Measurements from ENCODE around the gene UPK1B. TPM values are rescaled to one million over a fixed set of nuclear protein-coding genes. Genes with fewer than 3 reads are reported as not detected.

UPK1B gene
- total and polyA plus RNA-seq, 8 donors, result 0.18 to 0.99 (median 0.49) TPM; not detected in 1

- Histone ChIP-seq H3K36me3 (peaks cover 0 to 87% of the 10 kb centered on the region in 2 donors), H3K27ac (no peak overlapping the region), H3K9me3 (no peaks in the 10 kb centered on the region), H3K27me3 (no peaks in the 10 kb centered on the region), H3K4me1 (no peaks in the 10 kb centered on the region), H3K4me3 (no peak overlapping the region)
- no peak for ATAC-seq
- DNase-seq, result no peak
- intact Hi-C loops (cut with DNase I), result no loop called here
- no peak for TF ChIP-seq CTCF (IDR thresholded peaks at IDR 0.05)
These were observed 48.5 kb downstream of the UPK1B start for GRCh38 chr3:119221779-119222320.

- TF ChIP-seq CTCF (IDR thresholded peaks at IDR 0.05), result no peak
- no peaks in the 10 kb centered on the region for H3K27me3 ChIP-seq
- peak in 2 of 4 donors; percentile 42 to 70 for DNase-seq
- intact Hi-C loops (cut with DNase I), result no loop called here
- H3K9me3 ChIP-seq, result no peaks in the 10 kb centered on the region
- no peak for ATAC-seq
- H3K4me3 ChIP-seq, result no peak overlapping the region
- no peak overlapping the region for H3K27ac ChIP-seq
- peaks cover 0 to 85% of the 10 kb centered on the region in 2 donors for H3K36me3 ChIP-seq
- H3K4me1 ChIP-seq, result no peaks in the 10 kb centered on the region
These were observed 49.0 kb downstream of the UPK1B start for GRCh38 chr3:119222391-119222790.

GRCh38 chr3:119223511-119223910 is 50.1 kb downstream of the UPK1B start:
- H3K27me3 ChIP-seq, result no peaks in the 10 kb centered on the region
- intact Hi-C loops (cut with DNase I), result no loop called here

GRCh38 chr3:119225121-119225520 is 51.7 kb downstream of the UPK1B start:
- no peak for TF ChIP-seq CTCF (IDR thresholded peaks at IDR 0.05)
- peaks cover 0 to 88% of the 10 kb centered on the region in 2 donors for H3K36me3 ChIP-seq

More at GRCh38 chr3:119223511-119223910, 50.1 kb downstream of the UPK1B start:
- Histone ChIP-seq H3K27ac (no peak overlapping the region), H3K36me3 (peaks cover 0 to 85% of the 10 kb centered on the region in 2 donors), H3K9me3 (no peaks in the 10 kb centered on the region), H3K4me1 (no peaks in the 10 kb centered on the region), H3K4me3 (no peak overlapping the region)
- DNase-seq, result no peak
- TF ChIP-seq CTCF (IDR thresholded peaks at IDR 0.05), result no peak
- no peak for ATAC-seq

GRCh38 chr3:119227070-119227850 is 53.9 kb downstream of the UPK1B start:
- intact Hi-C loops (cut with DNase I), result no loop called here
- Histone ChIP-seq H3K36me3 (peaks cover 0 to 81% of the 10 kb centered on the region in 2 donors), H3K27me3 (no peaks in the 10 kb centered on the region), H3K4me3 (no peak overlapping the region), H3K9me3 (no peaks in the 10 kb centered on the region), H3K4me1 (no peaks in the 10 kb centered on the region), H3K27ac (no peak overlapping the region)
- no peak for TF ChIP-seq CTCF (IDR thresholded peaks at IDR 0.05)
- DNase-seq (no peak), ATAC-seq (no peak)

More at GRCh38 chr3:119225121-119225520, 51.7 kb downstream of the UPK1B start:
- ATAC-seq (no peak), DNase-seq (no peak)
- Histone ChIP-seq H3K9me3 (no peaks in the 10 kb centered on the region), H3K4me3 (no peak overlapping the region), H3K4me1 (no peaks in the 10 kb centered on the region), H3K27ac (no peak overlapping the region), H3K27me3 (no peaks in the 10 kb centered on the region)
- intact Hi-C loops (cut with DNase I), result no loop called here

All from left lung (tissue), 10 donors.